GM21528 (cell line): ENCODE results near the gene CASKIN1.
A peak's percentile ranks its signal among the peaks of the same experiment; 100 is the strongest.
"Not testable (repeated sequence)": the region's sequence is repeated elsewhere in the genome, so short reads cannot be mapped to it uniquely, and the experiment has no call there.

Experiments
- ATAC-seq: cut with Tn5 transposase; IDR thresholded peaks from one replicate; pipeline ENCODE4 v1.9.1; 2021; ENCODE audit warnings: mild to moderate bottlenecking, moderate library complexity; ENCODE audit not compliant: unreplicated experiment, low FRiP score

The CASKIN1 gene

GRCh38 chr16:2212362-2213324 is 16.2 kb upstream of the CASKIN1 start:
- ATAC-seq = no peak

- ATAC-seq = no peak
Observed at GRCh38 chr16:2211923-2212347, 15.5 kb upstream of the CASKIN1 start.

- no peak for ATAC-seq
Observed at GRCh38 chr16:2210386-2211365, 14.3 kb upstream of the CASKIN1 start, which contains the start of gene BRICD5. Gene BRICD5, minus strand, starts transcription at chr16:2210863. Its CDS starts 30 bp downstream, at chr16:2210833.

GRCh38 chr16:2210009-2210332 is 13.6 kb upstream of the CASKIN1 start:
- no peak for ATAC-seq

- no peak for ATAC-seq
Observed at GRCh38 chr16:2209258-2210008, 13.0 kb upstream of the CASKIN1 start.

GRCh38 chr16:2208772-2209171 is 12.4 kb upstream of the CASKIN1 start:
- no peak for ATAC-seq

- ATAC-seq = no peak
Observed at GRCh38 chr16:2208308-2208707, 11.9 kb upstream of the CASKIN1 start.

GRCh38 chr16:2207872-2208271 is 11.5 kb upstream of the CASKIN1 start:
- ATAC-seq = no peak

GRCh38 chr16:2206780-2207433 is 10.5 kb upstream of the CASKIN1 start:
- no peak for ATAC-seq

- ATAC-seq = no peak
Observed at GRCh38 chr16:2206420-2206779, 10.0 kb upstream of the CASKIN1 start.

GRCh38 chr16:2205967-2206313 is 9.5 kb upstream of the CASKIN1 start:
- ATAC-seq = peak; percentile 22

- ATAC-seq = peak; percentile 74
Observed at GRCh38 chr16:2205104-2205966, 8.9 kb upstream of the CASKIN1 start, which contains the start of gene MLST8. Gene MLST8, plus strand, starts transcription at chr16:2205454. Its CDS starts 632 bp downstream, at chr16:2206086.

- no peak for ATAC-seq
Observed at GRCh38 chr16:2204416-2205103, 8.2 kb upstream of the CASKIN1 start.

- ATAC-seq = not testable (repeated sequence)
Observed at GRCh38 chr16:2203119-2203688, 6.8 kb upstream of the CASKIN1 start.

GRCh38 chr16:2200313-2200712 is 3.9 kb upstream of the CASKIN1 start:
- no peak for ATAC-seq

- ATAC-seq = no peak
Observed at GRCh38 chr16:2199621-2200139, 3.3 kb upstream of the CASKIN1 start.

GRCh38 chr16:2199095-2199494 is 2.7 kb upstream of the CASKIN1 start:
- ATAC-seq = no peak

- no peak for ATAC-seq
Observed at GRCh38 chr16:2198283-2198682, 1.9 kb upstream of the CASKIN1 start.
